HepG2 (cell line): ENCODE data around the gene PSMB3. TPM values are rescaled to one million over a fixed set of nuclear protein-coding genes. Genes with fewer than 3 reads are reported as not detected.

Source experiments
- ATF2 ChIP-seq: sonication (generic); formaldehyde crosslinking; IDR thresholded peaks from 2 replicates; pipeline ENCODE4 v1.4.0; 2020; ENCODE audit warnings: missing genetic modification reagents
- CAMTA2 ChIP-seq: sonication (generic); formaldehyde crosslinking; IDR thresholded peaks from 2 replicates; pipeline ENCODE4 v1.4.0; 2020; ENCODE audit warnings: mild to moderate bottlenecking, missing genetic modification reagents, borderline replicate concordance
- FOXO4 ChIP-seq: sonication (generic); formaldehyde crosslinking; conservative IDR thresholded peaks from 2 replicates; pipeline ENCODE4 v1.8.1; 2023; ENCODE audit warnings: missing genetic modification reagents
- GATA4 ChIP-seq: sonication (generic); IDR thresholded peaks from 2 replicates; pipeline ENCODE4 v1.6.1; 2016; ENCODE audit warnings: antibody characterized with exemption, low read depth, borderline replicate concordance
- GATAD1 ChIP-seq: IDR thresholded peaks from 2 replicates; pipeline ENCODE4 v1.6.1; 2016; ENCODE audit warnings: missing genetic modification reagents, missing compliant biosample characterization
- MTERF4 ChIP-seq: sonication (generic); formaldehyde crosslinking; IDR thresholded peaks from 2 replicates; pipeline ENCODE4 v1.8.0; 2023; ENCODE audit warnings: mild to moderate bottlenecking, missing genetic modification reagents
- PAF1 ChIP-seq: IDR thresholded peaks from 2 replicates; pipeline ENCODE4 v1.6.1; 2016; ENCODE audit warnings: missing genetic modification reagents, missing compliant biosample characterization
- SALL2 ChIP-seq: sonication (generic); formaldehyde crosslinking; IDR thresholded peaks from 2 replicates; pipeline ENCODE4 v1.8.1; 2023; ENCODE audit warnings: mild to moderate bottlenecking, missing genetic modification reagents, inconsistent platforms
- TBX3 ChIP-seq: fragments of 450-650 bp; IDR thresholded peaks from 2 replicates; pipeline ENCODE4 v1.6.1; 2017; ENCODE audit warnings: antibody characterized with exemption, mild to moderate bottlenecking, inconsistent platforms, borderline replicate concordance
- ZFYVE20 ChIP-seq: sonication (generic); formaldehyde crosslinking; IDR thresholded peaks from 2 replicates; pipeline ENCODE4 v1.8.0; 2023; ENCODE audit warnings: low read depth, mild to moderate bottlenecking, moderate library complexity, missing genetic modification reagents, borderline replicate concordance
- ZNF276 ChIP-seq: sonication (generic); formaldehyde crosslinking; IDR thresholded peaks from 2 replicates; pipeline ENCODE4 v1.4.0; 2020; ENCODE audit warnings: mild to moderate bottlenecking, low read depth, missing genetic modification reagents
- ZNF337 ChIP-seq: sonication (generic); formaldehyde crosslinking; IDR thresholded peaks from 2 replicates; pipeline ENCODE4 v1.5.1; 2020; ENCODE audit warnings: missing genetic modification reagents, low read depth, mild to moderate bottlenecking, borderline replicate concordance
- ZNF510 ChIP-seq: sonication (generic); formaldehyde crosslinking; IDR thresholded peaks from 2 replicates; pipeline ENCODE4 v1.4.0; 2020; ENCODE audit warnings: low read depth, mild to moderate bottlenecking, missing genetic modification reagents
- ZNF687 ChIP-seq: sonication (generic); formaldehyde crosslinking; IDR thresholded peaks from 2 replicates; pipeline ENCODE4 v1.5.1; 2020; ENCODE audit warnings: mild to moderate bottlenecking, missing genetic modification reagents, moderate library complexity
- ZNF740 ChIP-seq: sonication (generic); formaldehyde crosslinking; IDR thresholded peaks from 2 replicates; pipeline ENCODE4 v1.4.0; 2020; ENCODE audit warnings: missing genetic modification reagents
- ZNF777 ChIP-seq: sonication (generic); formaldehyde crosslinking; IDR thresholded peaks from 2 replicates; pipeline ENCODE4 v1.4.0; 2020; ENCODE audit warnings: missing genetic modification reagents
- polyA plus RNA-seq, 8 experiments: library from polyadenylated mRNA; depleted of rRNA in 3 of 8; stranded (reverse) in 7 of 8; unstranded in 1 of 8; fragments of >200 nt; fragmentation: Illumina TruSeq in 4 of 8; extraction: Trizol in 4 of 8; gene quantifications; 2 replicates each; pipeline versions ENCODE4 v1.2.1 to v1.2.3, GENCODE V29; 2011 to 2016; ENCODE audit warnings: low read depth in 4 of 8, missing spikeins in 1 of 8, mixed read lengths in 1 of 8; ENCODE audit not compliant: insufficient read depth in 1 of 8
- total RNA-seq, 5 experiments: library from RNA; depleted of rRNA; stranded (reverse); fragments of >200 nt; fragmentation: Illumina TruSeq; extraction: Trizol; gene quantifications; 2 replicates each; pipeline ENCODE4 v1.2.3, GENCODE V29; 2016; ENCODE audit warnings: low read depth in 1 of 5

Gene PSMB3
- total and polyA plus RNA-seq, 2 of the 13 experiments (the other 11 are each of a cell fraction or from before 2014, with no cell fraction given) = 366 to 517 TPM

GRCh38 chr17:38733982-38734973 lies 18.3 kb upstream of the PSMB3 start (continued):
- TF ChIP-seq FOXO4 (CRISPR knock-in tag) = 0 out of 2 replicates have a peak, but pooled peaks have one; percentile 67
- no peak for TF ChIP-seq CAMTA2
- no peak for TF ChIP-seq GATA4
- TF ChIP-seq SALL2 = no peak
- 0 out of 2 replicates have a peak, but pooled peaks have one; percentile 0 for TF ChIP-seq ZNF740 (CRISPR knock-in tag)
- TF ChIP-seq MTERF4 (CRISPR knock-in tag) = 0 out of 2 replicates have a peak, but pooled peaks have one; percentile 41
- TF ChIP-seq ZNF687 (CRISPR knock-in tag) = peak; percentile 30; the same call in 1 of the 2 replicates
- TF ChIP-seq ZNF337 (CRISPR knock-in tag) = no peak
- TF ChIP-seq ZFYVE20 = no peak
- TF ChIP-seq PAF1 (CRISPR knock-in tag) = peak; percentile 11; the same call in 1 of the 2 replicates
- TF ChIP-seq ZNF276 (CRISPR knock-in tag) = peak; percentile 44; the same call in 1 of the 2 replicates
- no peak for TF ChIP-seq ZNF510 (CRISPR knock-in tag)
- 0 out of 2 replicates have a peak, but pooled peaks have one; percentile 40 for TF ChIP-seq ZNF777 (CRISPR knock-in tag)
- TF ChIP-seq ATF2 = no peak
- 0 out of 2 replicates have a peak, but pooled peaks have one; percentile 29 for TF ChIP-seq GATAD1 (CRISPR knock-in tag)
- TF ChIP-seq TBX3 = no peak
